GM12864 (cell line): ENCODE measurements around the gene NOG.

Experiments
- DNase-seq: peaks from one replicate; pipeline ENCODE4 v3.0.0-alpha.2; 2011; ENCODE audit warnings: low read depth
- H3K4me3 ChIP-seq: 2 replicates; pipeline ENCODE4 v1.5.1; 2011; ENCODE audit warnings: mild to moderate bottlenecking, low read depth, low read length, control low read depth
- CTCF ChIP-seq: IDR thresholded peaks from 2 replicates; pipeline ENCODE4 v1.5.1; 2011; ENCODE audit warnings: low read depth, mild to moderate bottlenecking, moderate library complexity, low read length, control low read depth, inconsistent platforms; ENCODE audit errors: missing control alignments

NOG gene

GRCh38 chr17:56596691-56597494 lies 3.4 kb downstream of the NOG start:
- no peak overlapping the region for H3K4me3 ChIP-seq
- TF ChIP-seq CTCF, result no peak
- DNase-seq, result no peak

- no peak for DNase-seq
- no peak overlapping the region for H3K4me3 ChIP-seq
- no peak for TF ChIP-seq CTCF
Observed at GRCh38 chr17:56597495-56597990, 4.0 kb downstream of the NOG start.

GRCh38 chr17:56598466-56598865 lies 5.0 kb downstream of the NOG start:
- no peak overlapping the region for H3K4me3 ChIP-seq

GRCh38 chr17:56599088-56599487 lies 5.6 kb downstream of the NOG start:
- no peak for TF ChIP-seq CTCF
- H3K4me3 ChIP-seq, result no peak overlapping the region
- DNase-seq, result no peak

More at GRCh38 chr17:56598466-56598865, 5.0 kb downstream of the NOG start:
- DNase-seq, result no peak
- TF ChIP-seq CTCF, result no peak

GRCh38 chr17:56599566-56599965 lies 6.1 kb downstream of the NOG start:
- no peak overlapping the region for H3K4me3 ChIP-seq
- DNase-seq, result no peak
- no peak for TF ChIP-seq CTCF

GRCh38 chr17:56600256-56600655 lies 6.8 kb downstream of the NOG start:
- H3K4me3 ChIP-seq, result no peak overlapping the region
- no peak for DNase-seq
- no peak for TF ChIP-seq CTCF

- no peak overlapping the region for H3K4me3 ChIP-seq
- DNase-seq, result no peak
- TF ChIP-seq CTCF, result no peak
Observed at GRCh38 chr17:56601591-56601990, 8.1 kb downstream of the NOG start.
